DMS 273 (cell line): ENCODE data around the gene CASZ1.

Experiments used
- DNase-seq: peaks from one replicate; lab custom pipeline; 2025; ENCODE audit not compliant: unreplicated experiment; lab: John Stamatoyannopoulos, UW

The CASZ1 gene

GRCh38 chr1:10796029-10796944 lies at the start of gene CASZ1:
TSS of gene CASZ1 (minus strand) at chr1:10796646. CDS start at chr1:10693889, 102,757 bp downstream.
- DNase-seq: peak; percentile 97

- no peak for DNase-seq
Observed at GRCh38 chr1:10843697-10844096, 47.3 kb upstream of the CASZ1 start.

GRCh38 chr1:10841118-10841517 lies 44.7 kb upstream of the CASZ1 start:
- DNase-seq: no peak

- DNase-seq: no peak
Observed at GRCh38 chr1:10839188-10839770, 42.8 kb upstream of the CASZ1 start.

- no peak for DNase-seq
Observed at GRCh38 chr1:10838541-10838940, 42.1 kb upstream of the CASZ1 start.

- DNase-seq: no peak
Observed at GRCh38 chr1:10836726-10837125, 40.3 kb upstream of the CASZ1 start.

GRCh38 chr1:10835822-10836421 lies 39.5 kb upstream of the CASZ1 start:
- DNase-seq: peak; percentile 95

GRCh38 chr1:10835421-10835820 lies 39.0 kb upstream of the CASZ1 start:
- DNase-seq: no peak

- DNase-seq: no peak
Observed at GRCh38 chr1:10834770-10835412, 38.4 kb upstream of the CASZ1 start.

- no peak for DNase-seq
Observed at GRCh38 chr1:10833630-10834557, 37.4 kb upstream of the CASZ1 start.

GRCh38 chr1:10832703-10833102 lies 36.3 kb upstream of the CASZ1 start:
- no peak for DNase-seq

- DNase-seq: no peak
Observed at GRCh38 chr1:10830961-10831668, 34.7 kb upstream of the CASZ1 start.

GRCh38 chr1:10829965-10830515 lies 33.6 kb upstream of the CASZ1 start:
- no peak for DNase-seq

GRCh38 chr1:10829067-10829818 lies 32.8 kb upstream of the CASZ1 start:
- no peak for DNase-seq

- DNase-seq: no peak
Observed at GRCh38 chr1:10827377-10828333, 31.2 kb upstream of the CASZ1 start.

- no peak for DNase-seq
Observed at GRCh38 chr1:10825592-10825991, 29.1 kb upstream of the CASZ1 start.

- DNase-seq: peak; percentile 31
Observed at GRCh38 chr1:10824821-10825540, 28.5 kb upstream of the CASZ1 start.
